ENCODE measurements around the gene ITPRID1. TPM values are rescaled to one million over a fixed set of nuclear protein-coding genes. Genes with fewer than 3 reads are reported as not detected.

Gene ITPRID1
- total RNA-seq, 1 experiment from 2014 or later, result not detected

GRCh38 chr7:31545549-31545948, 31.7 kb downstream of the ITPRID1 start:
- BruUV-seq (replicated peaks), result no TSS peak
- POLR2A ChIA-PET (ENCODE audit: unreplicated experiment), result no interaction called here
- Histone ChIP-seq H3K27ac (no peak overlapping the region), H3K9me3 (ENCODE audit: insufficient read depth, low read depth) (no peaks in the 10 kb centered on the region; the same call in 1 of the 2 replicates), H3K4me2 (no peak overlapping the region), H3K36me3 (ENCODE audit: low read depth) (no peaks in the 10 kb centered on the region), H2AFZ (no peak overlapping the region), H3K79me2 (ENCODE audit: low read depth) (no peaks in the 10 kb centered on the region), H4K20me1 (ENCODE audit: insufficient read depth) (no peaks in the 10 kb centered on the region), H3K4me3 (no peak overlapping the region), H3K4me1 (replicated peaks; ENCODE audit: insufficient read depth) (peaks cover 7% of the 10 kb centered on the region), H3K9me2 (ENCODE audit: insufficient read depth) (no peaks in the 10 kb centered on the region), H3K27me3 (ENCODE audit: insufficient read depth, low read depth) (no peaks in the 10 kb centered on the region), H3F3A (ENCODE audit: insufficient read depth, low read depth) (no peaks in the 10 kb centered on the region)
- intact Hi-C loops (cut with micrococcal nuclease; ENCODE audit: unreplicated experiment), result no loop called here
- DNase-seq, result no peak
- CTCF ChIA-PET, result no interaction called here
- TF ChIP-seq CTCF (conservative IDR thresholded peaks at IDR 0.05), result no peak
- no peak for TF ChIP-seq EZH2 (IDR thresholded peaks at IDR 0.05; ENCODE audit: low read depth)

GRCh38 chr7:31549611-31550010, 35.7 kb downstream of the ITPRID1 start:
- POLR2A ChIA-PET (ENCODE audit: unreplicated experiment), result no interaction called here
- no peaks in the 10 kb centered on the region for H3K36me3 ChIP-seq (ENCODE audit: low read depth)
- no peaks in the 10 kb centered on the region for H3K79me2 ChIP-seq (ENCODE audit: low read depth)
- peak in 1 of 2 experiments; percentile 82 for DNase-seq
- no peak overlapping the region for H3K4me2 ChIP-seq
- H3F3A ChIP-seq (ENCODE audit: insufficient read depth, low read depth), result no peaks in the 10 kb centered on the region
- H3K4me3 ChIP-seq, result no peak overlapping the region
- H2AFZ ChIP-seq, result no peak overlapping the region
- CTCF ChIA-PET, result no interaction called here
- peaks cover 7% of the 10 kb centered on the region for H3K4me1 ChIP-seq (replicated peaks; ENCODE audit: insufficient read depth)
- BruUV-seq (replicated peaks), result no TSS peak
- H3K9me3 ChIP-seq (ENCODE audit: insufficient read depth, low read depth), result no peaks in the 10 kb centered on the region; the same call in 1 of the 2 replicates
- intact Hi-C loops (cut with micrococcal nuclease; ENCODE audit: unreplicated experiment), result no loop called here
- no peak overlapping the region for H3K27ac ChIP-seq
- no peaks in the 10 kb centered on the region for H4K20me1 ChIP-seq (ENCODE audit: insufficient read depth)
- no peaks in the 10 kb centered on the region for H3K9me2 ChIP-seq (ENCODE audit: insufficient read depth)
- TF ChIP-seq CTCF (conservative IDR thresholded peaks at IDR 0.05) (no peak), EZH2 (IDR thresholded peaks at IDR 0.05; ENCODE audit: low read depth) (no peak)
- no peaks in the 10 kb centered on the region for H3K27me3 ChIP-seq (ENCODE audit: insufficient read depth, low read depth)

GRCh38 chr7:31550432-31550831, 36.5 kb downstream of the ITPRID1 start:
- intact Hi-C loops (cut with micrococcal nuclease; ENCODE audit: unreplicated experiment), result no loop called here
- H3K9me2 ChIP-seq (ENCODE audit: insufficient read depth), result no peaks in the 10 kb centered on the region
- CTCF ChIA-PET, result no interaction called here
- no peaks in the 10 kb centered on the region for H3F3A ChIP-seq (ENCODE audit: insufficient read depth, low read depth)
- no peaks in the 10 kb centered on the region for H3K79me2 ChIP-seq (ENCODE audit: low read depth)
- no peaks in the 10 kb centered on the region for H4K20me1 ChIP-seq (ENCODE audit: insufficient read depth)
- no peak overlapping the region for H2AFZ ChIP-seq
- no peak overlapping the region for H3K27ac ChIP-seq
- no peak for TF ChIP-seq CTCF (conservative IDR thresholded peaks at IDR 0.05)
- no peak for TF ChIP-seq EZH2 (IDR thresholded peaks at IDR 0.05; ENCODE audit: low read depth)
- no peaks in the 10 kb centered on the region for H3K27me3 ChIP-seq (ENCODE audit: insufficient read depth, low read depth)
- POLR2A ChIA-PET (ENCODE audit: unreplicated experiment), result no interaction called here
- no peak for DNase-seq
- no TSS peak for BruUV-seq (replicated peaks)
- H3K4me2 ChIP-seq, result no peak overlapping the region
- no peak overlapping the region for H3K4me3 ChIP-seq
- peaks cover 7% of the 10 kb centered on the region for H3K4me1 ChIP-seq (replicated peaks; ENCODE audit: insufficient read depth)
- H3K9me3 ChIP-seq (ENCODE audit: insufficient read depth, low read depth), result no peaks in the 10 kb centered on the region; the same call in 1 of the 2 replicates
- no peaks in the 10 kb centered on the region for H3K36me3 ChIP-seq (ENCODE audit: low read depth)
